ENCODE measurements around the gene SORCS2.

DNA sequence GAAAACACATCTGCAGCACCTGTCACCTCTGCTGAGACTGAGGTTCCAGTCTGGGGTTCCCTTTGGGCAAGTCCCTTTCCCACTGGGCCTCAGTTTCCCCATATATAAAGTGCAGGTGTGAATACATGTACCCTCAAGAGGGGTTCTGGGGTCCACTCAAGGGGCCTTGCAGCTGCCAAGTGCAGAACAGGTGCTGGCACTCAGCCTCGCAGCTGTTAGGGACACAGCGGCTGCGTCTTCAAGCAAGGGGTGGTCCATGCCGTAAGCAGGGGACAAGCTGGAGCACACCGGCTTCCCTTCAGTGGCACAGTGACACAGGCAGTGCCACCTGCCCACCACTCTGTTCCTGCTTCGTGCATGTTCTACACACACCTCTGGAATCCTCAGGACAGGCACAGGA lies 329.3 kb downstream of the SORCS2 start:
- TF ChIP-seq EZH2 (IDR thresholded peaks at IDR 0.05; ENCODE audit: insufficient read depth, poor library complexity, severe bottlenecking) (no peak), EZH2phosphoT487 (IDR thresholded peaks at IDR 0.05; ENCODE audit: insufficient read depth, low read depth) (no peak)

Data from GM23248 (cell line).